AG04450 (cell line): ENCODE data around the gene ROM1. TPM values are rescaled to one million over a fixed set of nuclear protein-coding genes. Genes with fewer than 3 reads are reported as not detected.
"Not testable (repeated sequence)": the region's sequence is repeated elsewhere in the genome, so short reads cannot be mapped to it uniquely, and the experiment has no call there.

ENCODE experiments used
- CTCF ChIA-PET: fragments of 300-600, 350-600 bp; formaldehyde crosslinking; extraction: SDS; loops from one replicate; lab custom pipeline; 2022; ENCODE audit warnings: antibody characterized with exemption, inconsistent platforms; lab: Charles Lee
- POLR2A ChIA-PET: fragments of 350-600 bp; formaldehyde crosslinking; extraction: SDS; loops from one replicate; lab custom pipeline; 2021; ENCODE audit warnings: antibody characterized with exemption, inconsistent platforms; lab: Yijun Ruan, JAX
- DNase-seq: peaks from one replicate; pipeline ENCODE4 v3.0.0-alpha.2; 2011; ENCODE audit warnings: low read depth, low spot score
- H3K27ac ChIP-seq: one replicate; pipeline ENCODE4 v1.5.1; 2012; ENCODE audit warnings: low read depth, low read length, control low read depth
- H3K27me3 ChIP-seq: one replicate; pipeline ENCODE4 v1.6.0; 2012; ENCODE audit warnings: low read length; ENCODE audit not compliant: control insufficient read depth, insufficient read depth
- H3K4me3 ChIP-seq: 2 replicates; pipeline ENCODE4 v1.5.1; 2011; ENCODE audit warnings: mild to moderate bottlenecking, low read depth, low read length, control low read depth
- H3K9me3 ChIP-seq: 2 replicates; pipeline ENCODE4 v1.5.1; 2012; ENCODE audit warnings: low read length; ENCODE audit not compliant: control insufficient read depth, insufficient read depth
- CTCF ChIP-seq: IDR thresholded peaks from 2 replicates; pipeline ENCODE4 v1.5.1; 2011; ENCODE audit warnings: low read depth, low read length, control low read depth, inconsistent platforms
- polyA plus RNA-seq: library from polyadenylated mRNA; depleted of rRNA; stranded (reverse); fragments of >200 nt; gene quantifications from 2 replicates; pipeline ENCODE4 v1.2.3, GENCODE V29; 2011

ROM1 gene
- polyA plus RNA-seq, 1 experiment: 1.4 TPM

- TF ChIP-seq CTCF: no peak
- DNase-seq: no peak
- H3K27me3 ChIP-seq: no peaks in the 10 kb centered on the region
- no peak overlapping the region for H3K27ac ChIP-seq
- no peaks in the 10 kb centered on the region; the same call in 1 of the 2 replicates for H3K9me3 ChIP-seq
- no peak overlapping the region for H3K4me3 ChIP-seq
- ChIA-PET CTCF (interaction anchor here (1.5 kb wide), 2 partner anchors 104 to 153 kb away, joined by 3 to 4 read pairs; no protein-coding TSS in a partner anchor), POLR2A (no interaction called here)
Measured at GRCh38 chr11:62577046-62577714, 35.9 kb upstream of the ROM1 start.

- DNase-seq: no peak
- no peaks in the 10 kb centered on the region for H3K27me3 ChIP-seq
- TF ChIP-seq CTCF: no peak
- CTCF ChIA-PET: interaction anchor here (1.5 kb wide), 1 partner anchor 102 kb away, joined by 3 read pairs; no protein-coding TSS in a partner anchor
- H3K27ac ChIP-seq: no peak overlapping the region
- no peak overlapping the region for H3K4me3 ChIP-seq
- POLR2A ChIA-PET: interaction anchor here (1.3 kb wide), 1 partner anchor 13 kb away, joined by 7 read pairs; the partner anchor contains the start of gene TUT1
- H3K9me3 ChIP-seq: no peaks in the 10 kb centered on the region; the same call in 1 of the 2 replicates
Measured at GRCh38 chr11:62578541-62578940, 34.5 kb upstream of the ROM1 start.

GRCh38 chr11:62579252-62579651, 33.8 kb upstream of the ROM1 start:
- no peaks in the 10 kb centered on the region; the same call in 1 of the 2 replicates for H3K9me3 ChIP-seq
- no peak for DNase-seq
- no peak overlapping the region for H3K27ac ChIP-seq
- no peak for TF ChIP-seq CTCF
- H3K27me3 ChIP-seq: no peaks in the 10 kb centered on the region
- no peak overlapping the region for H3K4me3 ChIP-seq
- POLR2A ChIA-PET: interaction anchor here (0.7 to 1.3 kb wide), 2 partner anchors 12 to 111 kb away, joined by 3 to 7 read pairs; partner anchors contain the start of gene TUT1
- CTCF ChIA-PET: interaction anchor here (0.6 kb wide), 1 partner anchor 15 kb away, joined by 6 read pairs; no protein-coding TSS in a partner anchor

GRCh38 chr11:62580959-62581715, 31.9 kb upstream of the ROM1 start:
- ChIA-PET CTCF (no interaction called here), POLR2A (interaction anchor here (2.0 kb wide), 1 partner anchor 10 kb away, joined by 6 read pairs; the partner anchor contains the start of gene TUT1)
- DNase-seq: no peak
- Histone ChIP-seq H3K27ac (no peak overlapping the region), H3K9me3 (no peaks in the 10 kb centered on the region), H3K27me3 (no peaks in the 10 kb centered on the region), H3K4me3 (no peak overlapping the region)
- no peak for TF ChIP-seq CTCF

- POLR2A ChIA-PET: interaction anchor here (2.0 kb wide), 1 partner anchor 10 kb away, joined by 6 read pairs; the partner anchor contains the start of gene TUT1
- CTCF ChIA-PET, H3K27me3 ChIP-seq, H3K27ac ChIP-seq, H3K9me3 ChIP-seq, DNase-seq, H3K4me3 ChIP-seq: not testable (repeated sequence)
Measured at GRCh38 chr11:62581735-62582134, 31.3 kb upstream of the ROM1 start.

GRCh38 chr11:62585356-62585755, 27.7 kb upstream of the ROM1 start:
- not testable (repeated sequence) for H3K27ac ChIP-seq, DNase-seq, H3K9me3 ChIP-seq, H3K27me3 ChIP-seq, H3K4me3 ChIP-seq
- POLR2A ChIA-PET: interaction anchor here (1.1 kb wide), 1 partner anchor 12 kb away, joined by 3 read pairs; the partner anchor contains the start of gene EEF1G
- CTCF ChIA-PET: interaction anchor here (1.2 to 1.3 kb wide), 2 partner anchors 42 to 191 kb away, joined by 3 read pairs; no protein-coding TSS in a partner anchor
